ENCODE data around the gene LPP.

- TF ChIP-seq CTCF (optimal IDR thresholded peaks at IDR 0.05 in 1 of 3, IDR thresholded peaks at IDR 0.05 in 1 of 3, conservative IDR thresholded peaks at IDR 0.05 in 1 of 3; ENCODE audit: extremely low read depth in 1 of 3, insufficient read depth in 2 of 3, low read length in 3 of 3), result no peak
- TF ChIP-seq EZH2 (IDR thresholded peaks at IDR 0.05; ENCODE audit: low read length), result no peak
These were observed 526.6 kb downstream of the LPP start for GRCh38 chr3:188680605-188681004.

Measured in keratinocyte (primary cell).